ENCODE results near the gene EIF5A.

The EIF5A gene

GRCh38 chr17:7361906-7362305, 54.5 kb downstream of the EIF5A start:
- TF ChIP-seq GATA3 (IDR thresholded peaks at IDR 0.05; ENCODE audit: low read depth, low read length) (no peak), GATA2 (IDR thresholded peaks at IDR 0.05; ENCODE audit: low read depth, low read length) (no peak)
